Stimulated activated CD4-positive, alpha-beta T cell treated with anti-CD3 and anti-CD28 coated beads, TNF-alpha, amount 100 ng/mL, for 48 hours (primary cell): ENCODE measurements around the gene ARPC2.

Source experiments
- DNase-seq, 3 donors: peaks; one replicate each; pipeline ENCODE4 v3.0.0-alpha.2; 2020; ENCODE audit warnings: low read depth in 3 of 3

ARPC2 gene

DNA sequence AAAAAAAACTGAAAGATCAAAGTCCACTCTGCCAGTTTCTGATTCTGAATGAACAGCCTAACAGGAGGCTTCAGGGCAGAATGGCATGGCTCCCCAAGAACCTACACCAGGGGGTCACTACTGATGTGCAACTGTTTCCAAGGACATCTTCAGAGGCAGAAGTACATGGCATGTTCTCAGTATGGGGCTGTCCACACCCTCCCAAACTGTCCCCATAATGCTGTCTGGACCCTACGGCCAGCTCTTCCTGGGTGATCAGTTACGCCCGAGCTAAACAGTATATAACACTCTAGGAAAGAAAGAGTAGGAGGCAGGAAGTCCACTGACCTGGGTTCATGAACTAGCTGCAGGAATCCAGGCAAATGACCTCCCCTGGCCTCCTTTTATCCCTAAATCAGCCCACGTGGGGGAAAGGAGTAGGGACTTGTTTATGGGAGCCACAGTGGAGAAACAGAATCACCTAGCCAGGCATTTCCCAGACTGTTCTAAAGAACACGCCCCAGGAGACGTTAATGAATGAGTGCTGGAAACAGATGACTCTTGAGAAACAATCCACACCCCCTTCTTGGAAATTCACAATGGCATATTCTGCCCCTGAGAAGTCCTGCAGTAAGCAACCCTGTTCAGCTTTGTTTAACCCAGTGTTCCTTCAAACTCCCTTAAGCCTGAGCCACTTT, 72.8 kb downstream of the ARPC2 start:
- no peak for DNase-seq

DNA sequence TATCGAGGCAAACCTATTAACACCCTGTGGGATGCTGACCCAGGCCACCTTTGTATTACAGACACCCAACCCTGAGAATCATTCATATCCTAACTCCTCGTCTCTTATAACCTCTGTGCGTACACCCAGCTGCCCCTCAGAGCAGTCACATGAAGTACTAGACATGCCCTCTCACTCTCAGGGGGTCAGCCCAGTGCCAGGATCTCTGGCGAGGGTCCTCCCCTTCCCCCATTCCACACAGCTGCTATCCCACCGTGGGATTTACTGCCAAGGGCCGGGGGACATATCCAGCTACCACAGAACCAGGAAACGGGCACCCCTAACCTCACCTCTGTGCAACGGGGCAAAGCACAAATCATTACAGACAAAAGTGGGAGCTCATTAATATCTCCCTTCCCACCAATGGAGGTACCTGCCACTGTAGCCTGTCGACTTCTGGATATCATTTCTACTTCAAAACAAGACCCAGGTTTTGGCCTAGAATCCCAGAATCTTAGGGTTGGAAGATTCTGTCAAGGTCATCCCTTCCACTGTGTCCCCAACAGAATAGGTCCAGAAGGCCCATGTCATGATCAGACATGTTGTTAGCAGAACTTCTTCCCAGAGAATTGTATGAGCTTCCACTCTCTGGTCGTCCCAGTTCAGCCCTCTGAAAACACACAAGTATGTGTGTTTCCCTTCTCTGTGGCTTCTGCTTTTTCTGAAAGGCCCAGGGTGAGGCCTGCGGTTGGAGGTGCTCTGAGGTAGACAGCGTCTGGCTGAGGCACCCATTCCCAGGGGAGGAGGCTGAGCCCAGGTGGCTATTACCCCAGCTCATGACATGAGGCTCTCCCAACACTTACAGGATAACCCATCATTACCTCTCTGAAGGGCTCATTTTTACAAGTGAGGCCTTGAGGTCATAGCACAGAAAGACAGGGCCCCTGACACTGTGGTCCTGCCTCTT, 73.6 kb downstream of the ARPC2 start:
- no peak for DNase-seq

DNA sequence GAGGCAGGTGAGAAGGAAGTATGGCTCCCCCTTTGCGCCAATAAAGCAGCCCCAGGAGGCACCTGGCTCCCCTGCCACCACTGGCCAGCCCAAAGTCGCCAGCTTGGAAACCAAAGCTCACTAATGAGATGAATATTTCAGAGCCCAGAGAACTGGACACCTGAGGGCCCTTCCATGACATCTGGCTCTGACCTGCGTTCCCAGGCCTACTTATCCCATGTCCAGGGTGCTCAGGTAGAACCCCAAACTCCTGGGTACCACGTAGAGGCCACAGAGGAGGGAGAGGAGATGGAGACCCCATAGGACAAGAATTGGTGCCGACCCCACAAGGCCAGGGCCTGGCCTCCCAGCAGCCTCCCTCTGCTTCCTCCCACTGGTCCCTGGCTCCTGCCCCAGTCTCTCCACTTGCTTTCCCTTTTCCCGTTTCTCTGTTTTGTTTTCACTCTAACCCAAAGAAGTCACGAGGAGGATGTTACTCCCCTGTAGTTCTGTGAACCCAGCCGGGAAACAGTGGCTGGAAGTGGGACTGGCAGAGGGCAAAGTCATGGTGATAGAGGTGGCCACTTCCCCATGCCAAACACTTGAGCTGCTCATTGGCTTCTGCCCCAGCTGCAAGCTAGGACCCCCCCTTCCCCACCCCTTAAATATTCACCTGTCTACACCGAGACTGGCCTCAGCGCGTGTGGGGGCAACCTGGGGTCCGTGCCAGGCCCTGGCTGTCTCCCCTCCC, 74.5 kb downstream of the ARPC2 start:
- no peak for DNase-seq

DNA sequence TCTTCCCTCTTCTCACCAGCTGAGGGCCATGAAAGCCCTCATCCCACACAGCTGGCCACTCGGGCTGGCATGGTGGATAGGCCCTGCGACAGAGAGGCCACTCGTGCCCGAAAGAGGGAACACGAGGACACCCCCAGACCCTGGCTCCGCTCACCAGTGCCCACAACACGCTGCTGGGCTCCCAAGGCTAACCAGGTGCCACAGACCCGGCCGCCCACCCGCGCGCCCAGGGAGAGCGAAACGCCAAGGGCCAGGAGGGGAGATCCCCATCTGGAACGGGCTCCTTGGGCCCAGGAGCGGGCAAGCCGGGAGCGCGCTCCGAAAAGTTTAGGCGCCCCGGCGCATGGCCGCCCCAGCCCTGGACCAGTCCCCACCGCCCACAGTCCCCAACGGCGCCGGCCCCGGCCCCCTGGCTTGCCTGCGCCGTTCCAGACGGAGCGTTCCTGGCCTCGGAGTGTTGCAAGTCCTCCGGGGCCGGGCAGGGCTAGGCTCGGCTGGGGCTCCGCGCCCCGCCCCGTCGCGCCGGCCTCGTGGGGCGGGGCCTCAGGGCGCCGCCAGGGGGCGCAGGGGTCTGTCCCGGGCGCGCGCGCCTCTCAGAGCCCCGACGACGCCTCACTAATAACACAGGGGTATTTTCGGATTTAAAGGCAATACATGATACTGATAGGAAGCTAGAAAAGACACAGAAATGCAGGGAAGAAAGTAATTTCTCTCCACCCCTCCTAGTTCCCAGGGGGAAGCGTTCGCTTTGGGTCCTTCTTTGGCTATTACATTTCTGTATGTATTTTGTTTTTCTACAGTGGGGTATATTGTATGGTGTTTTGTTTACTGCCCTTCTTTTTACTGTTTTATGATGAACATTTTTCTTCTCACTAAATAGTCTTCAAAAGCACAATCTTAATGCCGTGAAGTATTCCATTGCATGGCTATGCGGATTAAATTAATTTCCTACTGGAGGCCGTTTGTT, 75.3 kb downstream of the ARPC2 start, which contains the start of gene TMBIM1:
Gene TMBIM1 (minus strand): TSS at position 456 of the 967 bp plus-strand sequence. CDS start 10,362 bp downstream, outside the sequence.
- peak; percentile 47 to 63 (median 50) for DNase-seq

DNA sequence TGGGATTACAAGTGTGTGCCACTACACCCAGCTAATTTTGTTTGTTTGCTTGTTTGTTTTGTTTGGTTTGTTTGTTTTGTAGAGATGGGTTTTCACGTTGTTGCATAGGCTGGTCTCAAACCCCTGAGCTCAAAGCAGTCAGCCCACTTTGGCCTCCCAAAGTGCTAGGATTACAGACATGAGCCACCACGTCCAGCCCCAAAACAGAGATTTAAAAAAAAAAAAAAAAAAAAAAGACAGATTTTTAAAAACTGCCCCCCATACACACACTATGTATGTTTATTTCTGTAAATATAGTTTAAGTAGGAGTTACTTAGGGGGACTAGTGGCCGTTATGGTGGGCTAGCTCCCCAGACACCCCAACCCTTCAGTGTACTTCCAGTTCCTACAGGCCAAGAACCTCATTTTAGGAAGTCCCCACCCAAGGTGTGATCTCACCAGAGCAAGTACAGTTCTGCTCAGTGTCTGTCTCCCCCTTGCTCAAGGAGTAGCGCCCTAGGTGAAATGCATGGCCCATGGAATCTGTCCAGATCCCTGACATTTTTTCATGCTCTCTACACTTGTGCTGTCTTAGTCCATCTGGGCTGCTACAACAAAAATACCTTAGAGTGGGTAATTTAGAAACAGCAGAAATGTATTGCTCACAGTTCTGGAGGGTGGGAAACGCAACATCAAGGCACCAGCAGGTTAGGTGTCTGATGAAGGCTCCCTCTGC, 76.9 kb downstream of the ARPC2 start:
- no peak for DNase-seq

DNA sequence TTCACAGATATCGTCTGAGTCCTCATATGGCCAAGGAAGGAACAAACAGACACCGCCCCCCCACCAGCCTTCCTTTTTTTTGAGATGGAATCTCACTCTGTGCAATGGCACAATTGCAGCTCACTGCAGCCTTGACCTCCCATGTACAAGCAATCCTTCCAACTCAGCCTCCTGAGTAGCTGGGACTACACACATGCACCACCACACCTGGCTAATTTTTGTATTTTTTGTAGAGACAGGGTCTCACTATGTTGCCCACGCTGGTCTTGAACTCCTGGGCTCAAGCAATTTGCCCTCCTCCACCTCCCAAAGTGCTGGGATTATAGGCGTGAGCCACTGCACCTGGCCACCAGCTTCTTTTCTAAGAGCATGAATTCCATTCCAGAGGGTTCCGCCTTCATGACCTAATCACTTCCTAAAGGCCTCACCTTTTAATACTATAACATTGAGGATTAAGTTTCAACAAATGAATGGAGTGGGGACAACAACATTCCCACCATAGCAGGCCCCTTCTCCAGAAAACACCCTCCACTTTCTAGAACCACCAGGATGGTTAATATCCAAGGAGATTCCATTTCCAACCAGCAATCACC, 77.5 kb downstream of the ARPC2 start:
- no peak for DNase-seq

DNA sequence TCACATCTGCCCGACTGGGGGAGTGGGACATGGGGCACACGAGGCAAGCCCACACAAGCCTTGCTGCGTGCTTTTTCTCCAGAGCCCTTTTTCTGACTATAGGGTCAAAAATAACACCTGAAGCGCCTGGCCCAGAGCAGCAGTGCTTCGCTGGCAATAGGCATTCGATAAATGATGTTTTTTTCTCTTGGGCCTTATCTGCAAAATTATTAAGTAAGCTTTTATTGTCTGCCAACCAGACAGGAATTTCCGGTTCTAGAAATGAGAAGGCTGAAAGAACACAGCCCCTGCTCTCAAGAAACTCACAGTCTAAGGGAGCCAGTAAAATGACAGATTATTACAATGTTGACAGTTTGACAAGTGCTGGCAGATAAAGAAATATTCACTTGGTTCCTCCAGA, 78.0 kb downstream of the ARPC2 start:
- no peak for DNase-seq

DNA sequence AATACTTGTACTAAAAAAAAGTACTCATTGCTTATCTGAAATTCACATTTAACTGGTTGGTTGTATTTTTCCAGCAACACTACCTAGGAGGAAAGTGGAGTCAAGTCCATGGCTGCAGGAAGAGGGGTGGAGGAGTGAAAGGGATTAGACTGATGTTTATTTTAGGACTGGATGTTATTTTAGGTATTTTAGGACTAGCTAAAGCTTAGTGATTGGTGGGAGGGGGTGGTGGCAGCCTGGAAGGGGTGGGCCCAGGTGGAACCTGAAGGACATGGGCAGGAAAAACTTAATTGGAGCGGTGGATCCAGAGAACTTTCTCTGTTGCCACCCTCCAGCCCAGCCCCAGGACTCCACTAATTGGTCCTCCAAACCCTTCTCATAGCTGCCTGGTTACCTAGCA, 79.2 kb downstream of the ARPC2 start:
- no peak for DNase-seq

DNA sequence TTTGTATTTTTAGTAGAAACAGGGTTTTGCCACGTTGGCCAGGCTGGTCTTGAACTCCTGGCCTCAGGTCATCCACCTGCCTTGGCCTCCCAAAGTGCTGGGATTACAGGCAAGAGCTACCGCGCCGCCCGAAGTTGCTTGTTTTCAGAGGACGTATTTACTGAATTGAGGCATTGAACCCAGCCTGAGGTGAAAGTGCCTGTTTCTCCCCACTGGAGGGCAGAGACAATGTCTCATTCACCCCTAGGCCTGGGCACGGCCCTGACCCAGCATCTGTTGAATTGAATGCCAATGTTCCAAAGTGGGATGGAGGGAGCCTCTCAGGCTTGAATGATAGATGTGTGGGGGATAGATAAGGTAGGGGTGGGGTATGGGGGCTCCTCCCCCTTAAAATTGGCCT, 79.9 kb downstream of the ARPC2 start:
- DNase-seq, result no peak

DNA sequence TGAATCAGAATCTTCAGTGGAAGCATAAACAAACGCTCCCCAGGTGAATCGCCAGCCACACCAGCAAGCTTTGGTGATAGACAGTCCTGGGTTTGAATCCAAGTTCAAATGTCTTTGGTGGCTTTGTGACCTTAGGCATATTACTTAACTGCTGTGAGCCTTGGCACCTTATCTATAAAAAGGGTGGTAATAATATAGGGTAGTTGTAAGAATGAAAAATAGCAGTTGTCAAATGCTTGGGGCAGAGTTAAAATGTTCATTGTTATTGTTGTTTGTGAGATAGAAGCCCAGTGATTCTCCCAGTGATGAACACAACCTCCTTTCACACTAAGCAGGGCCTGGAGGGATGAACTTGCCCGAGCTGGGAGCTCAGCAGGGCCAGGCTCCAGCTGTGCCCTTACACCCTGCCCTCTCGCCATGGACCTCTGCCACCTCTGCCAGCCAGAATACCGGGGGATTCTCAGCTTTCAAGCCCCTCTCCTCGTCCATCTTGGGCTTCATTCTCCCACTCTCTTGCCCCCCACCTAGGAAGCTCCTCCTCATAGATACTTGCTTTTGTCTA, 81.4 kb downstream of the ARPC2 start:
- DNase-seq, result no peak

DNA sequence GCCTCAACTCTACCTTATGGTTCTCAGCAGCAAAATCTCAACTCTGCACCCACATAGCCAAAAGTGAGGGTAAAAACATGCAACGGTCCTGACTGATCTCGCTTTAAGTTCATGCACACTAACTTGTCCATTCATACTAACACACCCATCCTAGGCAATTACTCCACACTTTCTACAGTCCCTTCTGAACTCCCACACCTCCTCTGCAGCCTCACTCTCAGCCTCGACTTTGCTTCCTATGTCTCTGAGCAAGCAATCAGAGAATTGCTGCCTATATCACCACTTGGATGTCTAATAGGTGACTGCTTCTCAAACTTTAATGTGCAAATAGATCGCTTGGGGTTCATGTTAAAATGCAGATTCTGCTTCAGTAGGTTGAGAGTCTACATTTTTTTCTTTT, 83.2 kb downstream of the ARPC2 start:
- DNase-seq, result no peak

DNA sequence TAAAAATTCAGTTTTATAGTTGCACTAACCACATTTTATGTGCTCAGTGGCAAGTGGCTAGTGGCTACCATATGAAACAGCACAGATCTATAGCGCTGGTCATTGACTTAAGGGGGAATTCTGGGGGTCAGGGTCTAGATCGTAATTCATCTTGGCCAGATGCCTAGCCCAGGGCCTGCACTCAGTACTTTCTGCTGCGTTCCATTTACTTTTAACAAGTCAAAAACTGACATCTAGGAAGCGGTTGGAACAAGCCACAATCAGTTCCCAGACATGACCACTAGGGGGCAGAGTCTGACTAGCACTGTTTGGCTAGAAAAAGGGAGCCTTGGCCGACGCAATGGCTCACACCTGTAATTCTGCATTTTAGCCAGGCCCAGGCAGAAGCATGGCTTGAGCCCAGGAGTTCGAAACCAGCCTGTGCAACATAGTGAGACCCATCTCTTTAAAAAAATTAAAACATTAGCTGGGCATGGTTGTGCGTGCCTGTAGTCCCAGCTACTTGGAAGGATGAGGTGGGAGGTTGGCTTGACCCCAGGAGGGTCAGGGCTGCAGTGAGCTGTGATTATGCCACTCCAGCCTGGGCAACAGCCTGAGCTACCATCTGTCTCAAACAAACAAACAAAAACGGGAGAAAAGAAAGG, 84.3 kb downstream of the ARPC2 start:
- DNase-seq, result peak; percentile 77 to 88 (median 83)
